Thyroid gland (tissue), 4 donors: Measurements from ENCODE around the gene H1-8.

Experiments used
- CTCF ChIP-seq, 6 experiments: fragments of 200-600 bp in 3 of 6; fragments of 450-650 bp in 3 of 6; sonication (generic) in 3 of 6; IDR thresholded peaks; one replicate each; pipeline ENCODE4 v1.5.1; 2016 to 2019; ENCODE audit warnings: antibody characterized with exemption in 6 of 6, mild to moderate bottlenecking in 2 of 6, inconsistent platforms in 1 of 6, moderate library complexity in 1 of 6
- POLR2A ChIP-seq, 2 donors: fragments of 450-650 bp; IDR thresholded peaks; one replicate each; pipeline ENCODE4 v1.6.1; 2017; ENCODE audit warnings: antibody characterized with exemption in 2 of 2, mild to moderate bottlenecking in 2 of 2, moderate library complexity in 1 of 2

GRCh38 chr3:129534428-129535027, 8.4 kb upstream of the H1-8 start:
- TF ChIP-seq CTCF (IDR thresholded peaks at IDR 0.05) (no peak), POLR2A (IDR thresholded peaks at IDR 0.05) (no peak)
